Right lobe of liver (tissue), 4 donors: ENCODE data around the gene LRRC7.

Experiments
- POLR2A ChIP-seq: fragments of 450-650 bp; IDR thresholded peaks from one replicate; pipeline ENCODE4 v1.6.1; 2017; ENCODE audit warnings: antibody characterized with exemption, mild to moderate bottlenecking
- TF ChIP-seq, protein P1 (sequence below), 4 donors: fragments of 200-600 bp in 3 of 4; fragments of 450-650 bp in 1 of 4; IDR thresholded peaks; one replicate each; pipeline versions ENCODE4 v1.5.1 to v1.8.0; 2016 to 2022; ENCODE audit warnings: antibody characterized with exemption in 4 of 4, mild to moderate bottlenecking in 2 of 4
- donor health status: DM: no; HTN: no; CAD: no.
- donor health status: DM: no; HTN: no; CAD: no.
- donor health status: DM: no; HTN: yes; CAD: no.

DNA sequence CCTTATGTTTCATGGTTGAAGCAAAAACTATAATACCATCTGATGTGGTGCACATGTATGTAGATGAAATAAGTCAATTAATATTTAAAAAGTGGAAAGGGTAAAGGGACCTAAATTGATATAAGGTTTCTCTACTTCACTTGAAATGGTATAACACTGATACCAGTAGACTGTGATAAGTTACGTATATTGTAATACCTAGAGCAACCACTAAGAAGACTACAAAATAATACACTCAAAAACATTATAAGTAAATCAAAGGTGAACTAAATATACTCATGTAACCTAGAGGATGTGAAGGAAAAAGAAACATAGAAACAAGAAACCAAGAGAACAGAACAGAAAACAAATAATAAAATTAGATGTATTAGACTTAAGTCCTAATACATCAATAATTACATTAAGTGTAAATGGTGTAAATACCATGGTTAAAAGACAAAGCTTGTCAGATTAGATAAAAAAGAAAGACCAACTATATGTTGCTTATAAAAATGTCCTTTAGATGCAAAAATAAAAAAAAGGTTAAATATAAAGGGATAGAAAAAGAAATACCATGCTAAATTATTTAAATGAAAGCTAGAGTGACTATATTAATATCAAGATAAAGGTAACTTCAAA lies 118.8 kb downstream of the LRRC7 start:
- TF ChIP-seq, protein P1, sequence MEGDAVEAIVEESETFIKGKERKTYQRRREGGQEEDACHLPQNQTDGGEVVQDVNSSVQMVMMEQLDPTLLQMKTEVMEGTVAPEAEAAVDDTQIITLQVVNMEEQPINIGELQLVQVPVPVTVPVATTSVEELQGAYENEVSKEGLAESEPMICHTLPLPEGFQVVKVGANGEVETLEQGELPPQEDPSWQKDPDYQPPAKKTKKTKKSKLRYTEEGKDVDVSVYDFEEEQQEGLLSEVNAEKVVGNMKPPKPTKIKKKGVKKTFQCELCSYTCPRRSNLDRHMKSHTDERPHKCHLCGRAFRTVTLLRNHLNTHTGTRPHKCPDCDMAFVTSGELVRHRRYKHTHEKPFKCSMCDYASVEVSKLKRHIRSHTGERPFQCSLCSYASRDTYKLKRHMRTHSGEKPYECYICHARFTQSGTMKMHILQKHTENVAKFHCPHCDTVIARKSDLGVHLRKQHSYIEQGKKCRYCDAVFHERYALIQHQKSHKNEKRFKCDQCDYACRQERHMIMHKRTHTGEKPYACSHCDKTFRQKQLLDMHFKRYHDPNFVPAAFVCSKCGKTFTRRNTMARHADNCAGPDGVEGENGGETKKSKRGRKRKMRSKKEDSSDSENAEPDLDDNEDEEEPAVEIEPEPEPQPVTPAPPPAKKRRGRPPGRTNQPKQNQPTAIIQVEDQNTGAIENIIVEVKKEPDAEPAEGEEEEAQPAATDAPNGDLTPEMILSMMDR (IDR thresholded peaks at IDR 0.05): no peak
- no peak for TF ChIP-seq POLR2A
